Activated CD8-positive, alpha-beta memory T cell treated with anti-CD3 and anti-CD28 coated beads for 36 hours (primary cell): Measurements from ENCODE around the gene MPDZ. TPM values are rescaled to one million over a fixed set of nuclear protein-coding genes. Genes with fewer than 3 reads are reported as not detected.

Experiments used
- CTCF ChIA-PET: fragments of 350-600 bp; sonication (Branson Sonifier 250); formaldehyde crosslinking; loops from one replicate; lab custom pipeline; 2021; ENCODE audit warnings: antibody characterized with exemption; lab: Charles Lee
- POLR2A ChIA-PET: fragments of 350-600 bp; sonication (Branson Sonifier 250); formaldehyde crosslinking; loops from one replicate; lab custom pipeline; 2021; ENCODE audit warnings: antibody characterized with exemption; lab: Charles Lee
- total RNA-seq, 2 experiments: library from RNA; stranded (reverse); gene quantifications; one replicate each; pipeline ENCODE4 v1.2.3, GENCODE V29; 2021

Gene MPDZ, protein sequence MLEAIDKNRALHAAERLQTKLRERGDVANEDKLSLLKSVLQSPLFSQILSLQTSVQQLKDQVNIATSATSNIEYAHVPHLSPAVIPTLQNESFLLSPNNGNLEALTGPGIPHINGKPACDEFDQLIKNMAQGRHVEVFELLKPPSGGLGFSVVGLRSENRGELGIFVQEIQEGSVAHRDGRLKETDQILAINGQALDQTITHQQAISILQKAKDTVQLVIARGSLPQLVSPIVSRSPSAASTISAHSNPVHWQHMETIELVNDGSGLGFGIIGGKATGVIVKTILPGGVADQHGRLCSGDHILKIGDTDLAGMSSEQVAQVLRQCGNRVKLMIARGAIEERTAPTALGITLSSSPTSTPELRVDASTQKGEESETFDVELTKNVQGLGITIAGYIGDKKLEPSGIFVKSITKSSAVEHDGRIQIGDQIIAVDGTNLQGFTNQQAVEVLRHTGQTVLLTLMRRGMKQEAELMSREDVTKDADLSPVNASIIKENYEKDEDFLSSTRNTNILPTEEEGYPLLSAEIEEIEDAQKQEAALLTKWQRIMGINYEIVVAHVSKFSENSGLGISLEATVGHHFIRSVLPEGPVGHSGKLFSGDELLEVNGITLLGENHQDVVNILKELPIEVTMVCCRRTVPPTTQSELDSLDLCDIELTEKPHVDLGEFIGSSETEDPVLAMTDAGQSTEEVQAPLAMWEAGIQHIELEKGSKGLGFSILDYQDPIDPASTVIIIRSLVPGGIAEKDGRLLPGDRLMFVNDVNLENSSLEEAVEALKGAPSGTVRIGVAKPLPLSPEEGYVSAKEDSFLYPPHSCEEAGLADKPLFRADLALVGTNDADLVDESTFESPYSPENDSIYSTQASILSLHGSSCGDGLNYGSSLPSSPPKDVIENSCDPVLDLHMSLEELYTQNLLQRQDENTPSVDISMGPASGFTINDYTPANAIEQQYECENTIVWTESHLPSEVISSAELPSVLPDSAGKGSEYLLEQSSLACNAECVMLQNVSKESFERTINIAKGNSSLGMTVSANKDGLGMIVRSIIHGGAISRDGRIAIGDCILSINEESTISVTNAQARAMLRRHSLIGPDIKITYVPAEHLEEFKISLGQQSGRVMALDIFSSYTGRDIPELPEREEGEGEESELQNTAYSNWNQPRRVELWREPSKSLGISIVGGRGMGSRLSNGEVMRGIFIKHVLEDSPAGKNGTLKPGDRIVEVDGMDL (N-terminal part only)
- total RNA-seq = not detected

DNA sequence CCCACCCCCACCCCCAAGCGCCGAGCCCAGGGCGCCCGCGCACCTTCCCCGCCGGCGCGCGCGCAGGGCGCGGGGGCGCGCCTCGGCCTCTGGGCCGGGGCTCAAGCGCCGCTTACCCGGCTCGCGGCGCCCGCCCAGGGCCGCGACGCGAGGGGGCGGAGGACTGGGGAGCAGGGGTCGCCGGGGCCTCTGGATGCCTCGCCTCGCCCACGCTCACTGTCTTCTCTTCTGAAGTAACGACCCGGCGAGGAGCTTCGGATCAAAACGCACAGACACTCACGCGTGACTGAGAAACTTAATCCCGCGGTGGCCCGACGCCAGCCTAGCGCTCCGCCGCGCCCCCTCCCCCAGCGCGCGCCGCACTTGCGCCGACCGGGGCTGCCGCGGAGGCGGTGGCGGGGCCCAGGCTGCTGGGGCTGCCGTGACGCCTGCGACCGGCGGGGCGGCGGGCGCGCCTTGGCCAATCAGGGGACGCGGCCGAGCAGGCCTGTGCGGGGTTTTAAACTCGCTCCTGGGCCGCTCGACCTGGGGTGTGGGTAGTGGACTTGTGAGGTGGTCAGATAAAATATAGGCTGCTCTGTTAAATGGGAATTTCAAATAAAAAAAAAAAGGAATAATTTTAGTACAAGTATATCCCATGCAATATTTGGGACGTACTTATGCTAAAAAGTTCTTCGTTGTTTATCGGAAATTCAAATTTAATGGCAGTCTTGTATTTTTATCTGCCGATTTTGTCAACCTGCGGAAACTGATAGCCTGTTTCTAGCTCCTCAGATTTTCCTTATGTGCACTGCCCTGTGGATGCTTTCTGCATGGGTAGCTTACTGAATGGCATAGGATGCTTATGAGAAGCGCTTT is at the start of gene MPDZ:
MPDZ (minus strand) TSS at position 409 of the 858 bp plus-strand sequence. CDS start 29,377 bp downstream, outside the sequence.
- ChIA-PET CTCF (interaction anchor here (0.8 kb wide), 1 partner anchor 232 kb away, joined by 3 read pairs; no protein-coding TSS in a partner anchor), POLR2A (no interaction called here)

DNA sequence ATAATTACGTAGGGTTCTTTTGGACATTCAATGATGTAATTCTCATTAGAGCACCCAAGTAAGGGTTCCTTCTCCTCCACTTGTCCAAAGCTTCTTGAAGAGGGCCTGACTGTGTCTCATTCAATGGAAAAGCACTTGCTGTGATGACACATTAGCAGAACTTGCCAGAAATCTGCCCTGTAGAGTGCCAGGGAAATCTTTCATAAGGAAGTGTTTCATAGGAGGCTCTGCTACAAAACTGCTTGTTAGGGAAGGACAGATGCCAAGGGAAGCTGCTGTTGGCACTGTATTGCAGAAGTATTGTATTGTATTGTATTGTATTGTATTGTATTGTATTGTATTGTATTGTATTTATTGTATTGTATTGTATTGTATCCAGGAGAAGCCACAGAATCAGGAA is 45.5 kb upstream of the MPDZ start:
- ChIA-PET CTCF (no interaction called here), POLR2A (no interaction called here)

DNA sequence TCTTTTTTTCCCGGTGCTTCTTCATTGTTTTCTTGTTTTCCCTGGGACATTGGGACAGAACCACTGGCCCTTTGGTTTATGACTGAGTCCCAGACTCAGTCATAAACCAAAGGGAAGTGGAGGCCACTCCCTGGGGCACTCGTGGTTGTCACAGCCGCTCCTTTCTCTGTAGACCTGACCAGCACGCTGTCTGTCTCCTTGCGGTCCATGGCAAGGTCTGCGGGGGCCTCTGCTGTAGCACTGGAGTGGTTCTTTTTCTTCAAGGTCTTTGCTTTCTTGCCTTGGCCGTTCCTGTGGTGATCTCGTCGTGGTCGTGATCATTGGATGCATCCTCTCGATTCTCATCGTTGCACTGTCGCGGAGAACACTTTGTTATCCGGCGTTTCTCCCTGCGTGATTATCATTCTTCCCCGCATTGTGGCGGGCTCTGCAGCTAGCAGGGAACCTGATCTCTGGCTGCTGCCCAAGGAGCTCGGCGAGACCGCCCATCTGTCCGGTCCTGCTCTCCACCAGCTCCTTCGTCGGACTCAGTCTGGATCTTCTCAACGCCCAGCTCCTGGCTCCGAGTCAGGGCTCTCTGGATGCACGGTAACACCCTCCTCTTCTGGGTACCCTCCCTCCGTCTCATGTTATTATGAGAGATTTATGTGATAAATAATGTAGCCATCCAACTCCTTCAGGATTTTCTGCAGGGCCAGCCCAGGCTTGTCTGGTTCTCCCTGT is 43.5 kb upstream of the MPDZ start:
- POLR2A ChIA-PET = no interaction called here
- CTCF ChIA-PET = no interaction called here

DNA sequence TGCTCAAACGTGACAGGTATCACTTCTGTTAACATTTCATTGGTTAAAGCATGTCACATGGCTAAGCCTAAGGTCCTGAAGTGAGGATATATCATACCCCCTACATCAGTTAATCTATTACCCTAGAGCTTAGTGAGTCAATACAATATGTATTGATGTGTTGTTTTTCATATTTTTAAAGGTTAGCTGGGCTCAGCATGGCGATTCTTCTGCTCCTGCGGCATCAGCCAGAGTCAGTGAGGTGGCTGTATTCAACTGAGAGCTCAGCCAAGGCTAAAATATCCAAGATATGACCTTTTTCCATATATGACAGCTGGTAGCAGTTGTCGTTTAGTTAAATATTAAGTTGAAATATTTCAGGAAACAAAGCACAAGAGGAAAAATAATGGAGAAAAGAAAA is 38.5 kb upstream of the MPDZ start:
- CTCF ChIA-PET = no interaction called here
- POLR2A ChIA-PET = no interaction called here

DNA sequence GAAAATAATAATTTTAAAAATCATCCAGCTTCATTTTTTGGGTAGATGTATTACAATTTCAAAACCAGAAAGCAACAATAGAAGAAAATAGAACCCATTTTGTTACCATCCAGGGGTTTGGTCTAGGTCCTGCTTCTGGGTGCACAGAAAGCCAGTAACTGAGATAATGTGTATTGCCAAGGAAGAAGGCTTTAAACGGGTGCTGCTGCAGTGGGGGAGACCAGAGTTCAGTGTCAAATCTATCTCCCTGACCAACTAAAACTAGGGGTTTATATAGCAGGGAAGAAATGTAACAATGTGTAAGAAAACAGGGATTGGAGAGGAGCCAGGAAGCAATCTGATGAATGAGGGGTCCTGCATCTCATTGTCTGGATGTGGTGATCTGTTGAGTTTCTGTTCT is 17.5 kb upstream of the MPDZ start:
- ChIA-PET CTCF (no interaction called here), POLR2A (no interaction called here)

DNA sequence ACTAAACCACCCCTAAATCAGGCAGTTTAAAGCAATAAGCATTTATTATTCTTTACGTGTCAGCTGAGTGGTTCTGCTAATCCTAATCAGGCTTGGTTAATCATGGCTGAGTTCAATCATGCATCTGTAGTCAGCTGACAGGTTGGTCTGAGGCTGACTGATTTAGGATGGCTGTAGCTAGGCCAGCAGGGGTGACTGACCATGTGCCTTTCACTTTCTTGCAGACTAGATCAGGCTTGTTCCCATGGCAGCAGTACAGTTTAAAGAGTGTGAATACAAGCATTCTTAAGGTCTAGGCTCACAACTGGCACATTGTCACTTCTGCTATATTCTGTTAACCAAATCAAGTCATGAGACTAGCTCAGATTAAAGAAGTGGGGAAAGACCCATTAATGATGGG is 16.1 kb upstream of the MPDZ start:
- ChIA-PET CTCF (no interaction called here), POLR2A (no interaction called here)

DNA sequence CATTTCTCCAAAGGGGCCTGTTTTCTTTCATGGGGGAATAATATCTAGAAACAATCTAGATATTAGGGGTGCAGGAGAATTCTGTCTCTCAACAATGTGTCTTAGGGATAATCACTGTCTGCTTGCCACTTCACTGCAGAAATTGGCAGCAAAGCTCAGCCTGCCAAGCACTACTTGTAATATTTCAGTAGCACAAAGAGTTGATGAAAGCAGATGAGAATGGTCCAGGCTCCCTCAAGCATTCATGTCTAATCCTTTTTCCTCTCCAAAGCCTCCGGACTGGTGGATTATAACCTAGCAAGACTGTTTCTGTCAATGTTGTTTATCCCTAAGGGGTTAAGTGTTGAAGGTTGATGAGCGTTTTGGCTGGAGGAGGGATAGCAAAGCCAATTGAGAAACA is 13.3 kb upstream of the MPDZ start:
- CTCF ChIA-PET = no interaction called here

DNA sequence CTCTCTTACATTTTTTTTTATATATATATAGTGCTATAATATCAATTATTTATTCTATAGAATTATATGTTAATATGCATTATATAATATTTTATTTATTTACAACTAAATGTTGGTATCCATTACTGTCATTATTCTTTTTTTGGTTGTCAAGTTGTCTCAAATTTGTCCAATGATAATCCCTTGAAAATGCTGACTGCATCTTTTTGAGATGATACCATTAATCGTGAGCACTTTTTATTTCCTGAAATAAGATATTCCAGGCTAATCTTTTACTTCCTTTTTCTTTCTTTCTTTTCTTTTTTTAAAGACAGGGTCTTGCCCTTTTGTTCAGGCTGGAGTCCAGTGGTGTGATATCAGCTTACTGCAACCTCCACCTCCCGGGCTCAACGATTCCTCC is 12.7 kb upstream of the MPDZ start:
- ChIA-PET CTCF (no interaction called here), POLR2A (no interaction called here)

More for the DNA sequence above, 13.3 kb upstream of the MPDZ start:
- POLR2A ChIA-PET = no interaction called here

DNA sequence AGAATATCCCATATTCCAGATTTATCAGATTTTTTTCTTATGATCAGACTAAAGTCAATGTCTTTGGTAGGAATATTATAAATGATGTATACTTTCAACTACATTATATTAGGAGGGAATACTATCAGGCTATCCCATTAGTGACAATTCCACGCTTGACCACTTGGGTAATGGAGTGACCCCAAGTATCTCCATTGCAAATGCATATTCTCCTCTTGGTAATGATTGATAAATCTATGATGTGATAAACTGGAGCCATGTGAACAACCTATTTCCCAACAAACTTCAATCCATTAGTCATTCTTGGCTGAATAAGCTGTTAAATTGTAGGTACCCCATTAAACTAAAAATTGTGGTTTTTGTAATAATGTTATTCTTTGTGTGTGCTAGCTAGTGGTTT is 12.2 kb upstream of the MPDZ start:
- CTCF ChIA-PET = no interaction called here

DNA sequence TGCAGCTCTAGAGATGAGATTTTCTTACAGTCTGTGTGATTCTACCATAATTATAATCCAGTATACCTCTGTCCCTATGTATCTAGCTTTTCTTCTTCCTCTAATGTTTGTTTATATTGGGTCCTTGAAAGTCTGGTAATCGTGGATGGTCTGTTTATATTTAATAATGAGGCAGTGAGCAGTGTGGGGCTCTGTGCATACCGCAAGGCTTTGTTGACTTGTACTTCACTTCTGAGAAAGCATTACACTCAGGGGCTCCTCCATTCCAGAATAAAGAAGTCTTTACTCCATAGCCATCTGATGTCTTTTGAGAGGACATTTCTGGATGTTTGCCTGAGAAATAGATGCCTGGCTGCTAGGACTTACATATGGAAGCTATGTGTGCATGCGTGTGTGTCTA is 4.5 kb upstream of the MPDZ start:
- ChIA-PET CTCF (interaction anchor here (0.9 kb wide), 1 partner anchor 9 kb away, joined by 3 read pairs; no protein-coding TSS in a partner anchor), POLR2A (no interaction called here)

More for the DNA sequence above, 12.2 kb upstream of the MPDZ start:
- POLR2A ChIA-PET = no interaction called here

DNA sequence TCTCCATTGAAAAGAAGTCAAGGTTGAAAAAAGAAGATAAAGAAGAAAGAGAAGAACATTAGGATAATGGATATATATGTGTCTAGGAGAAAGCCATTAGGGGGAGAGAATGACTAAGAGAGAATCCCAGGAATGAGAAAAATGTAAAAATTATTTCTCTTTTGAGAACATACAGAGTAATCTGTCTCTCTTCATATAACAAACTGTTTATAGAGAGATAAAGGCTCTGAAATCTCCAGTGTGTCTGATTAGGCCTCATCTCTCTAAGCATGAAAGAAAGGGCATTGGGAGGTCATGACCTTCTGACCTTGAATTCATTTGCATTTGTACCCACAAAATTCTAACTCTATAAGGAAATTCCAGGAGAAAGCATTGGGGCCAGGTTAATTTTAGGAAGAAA is 3.5 kb upstream of the MPDZ start:
- ChIA-PET POLR2A (no interaction called here), CTCF (no interaction called here)

DNA sequence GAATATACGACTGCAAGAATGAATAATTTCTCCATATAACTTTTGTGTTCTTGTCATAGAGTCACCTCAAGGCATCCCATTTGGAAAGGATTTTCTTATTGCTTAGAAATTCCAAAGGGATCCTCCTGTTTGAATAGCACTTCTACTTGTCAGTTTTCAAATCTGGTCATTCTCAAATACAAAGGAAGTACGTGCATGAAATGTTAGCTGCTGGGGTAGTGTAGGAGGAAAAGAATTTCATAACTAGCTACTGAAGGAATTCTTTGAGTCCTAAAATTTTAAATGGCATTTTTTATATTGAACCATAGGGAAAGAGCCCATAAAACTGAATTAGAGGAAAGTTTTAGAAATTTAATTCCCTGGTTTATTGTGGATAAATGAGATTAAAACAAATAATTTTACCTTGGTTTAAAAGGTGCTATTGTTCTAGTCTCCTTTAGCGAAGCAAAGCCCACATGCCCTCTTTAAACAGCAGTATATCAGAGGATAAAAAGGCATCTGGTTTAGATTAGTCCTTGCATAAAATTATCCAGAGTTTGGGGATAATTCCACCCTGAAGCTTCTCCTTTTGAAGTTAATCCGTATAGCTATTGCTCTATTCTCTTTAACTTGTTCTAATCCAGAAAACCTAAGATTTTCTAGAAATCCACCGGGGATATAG is 2.0 kb upstream of the MPDZ start:
- ChIA-PET CTCF (interaction anchor here (0.6 kb wide), 1 partner anchor 1087 kb away, joined by 4 read pairs; no protein-coding TSS in a partner anchor), POLR2A (no interaction called here)

DNA sequence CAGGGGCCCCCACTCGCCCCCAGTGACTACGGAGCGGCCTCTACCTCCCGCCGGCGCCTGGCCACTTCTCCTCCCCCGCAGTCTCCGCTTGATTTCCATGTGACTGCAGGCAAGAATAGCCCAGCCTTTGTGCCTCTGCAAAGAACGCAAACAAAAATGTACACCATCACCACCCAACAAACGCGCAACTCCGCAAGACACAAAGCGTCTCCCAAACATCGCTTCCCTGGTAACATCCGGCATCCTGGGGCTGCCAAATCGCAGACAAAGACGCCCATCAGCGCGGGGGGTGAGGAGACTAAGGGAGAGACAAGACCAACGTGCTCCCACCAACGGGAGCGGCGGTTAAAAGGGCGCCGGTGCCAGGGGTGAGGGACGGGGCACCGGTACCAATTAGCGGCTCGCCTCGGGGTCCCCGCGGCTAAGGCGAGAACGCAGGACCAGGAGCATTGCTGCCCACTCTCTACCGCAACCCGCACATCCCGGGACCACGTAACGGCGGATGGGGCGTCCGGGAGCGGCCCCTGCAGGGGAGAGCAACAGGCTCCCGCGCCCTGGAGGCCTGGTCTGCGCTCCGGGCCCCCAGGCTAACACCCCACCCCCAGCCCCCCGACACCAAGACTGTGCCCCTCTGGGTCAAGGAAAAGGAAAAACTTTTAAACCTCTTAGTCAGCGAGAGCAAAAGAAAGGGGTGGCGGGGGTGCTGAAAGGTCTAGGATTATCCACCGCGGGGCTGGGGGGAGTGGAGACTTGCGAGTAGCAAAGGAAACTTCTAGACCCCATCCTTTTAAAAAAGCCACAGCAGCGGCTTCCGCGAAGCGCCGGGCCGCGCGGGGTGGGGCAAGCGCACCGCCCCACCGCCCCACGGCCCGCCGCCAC is 885 bp downstream of the MPDZ start:
- CTCF ChIA-PET = no interaction called here
- POLR2A ChIA-PET = no interaction called here

DNA sequence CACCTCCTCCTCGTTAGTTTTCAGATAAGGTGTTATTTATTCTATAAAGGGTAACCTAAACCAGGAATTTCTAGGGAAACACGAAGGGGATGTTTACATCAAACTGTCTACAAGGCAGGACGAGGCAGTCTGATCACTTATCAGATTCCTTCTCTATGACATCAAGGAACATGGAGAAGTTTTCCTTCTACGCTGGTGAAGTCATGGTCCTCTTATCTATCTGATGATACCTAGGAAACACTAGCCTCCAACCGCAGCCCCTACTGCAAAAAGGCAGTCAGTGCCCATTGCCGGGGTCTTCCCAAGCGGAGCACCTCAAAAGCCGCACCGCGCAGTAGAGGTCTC is 1.5 kb downstream of the MPDZ start:
- ChIA-PET POLR2A (no interaction called here), CTCF (no interaction called here)

DNA sequence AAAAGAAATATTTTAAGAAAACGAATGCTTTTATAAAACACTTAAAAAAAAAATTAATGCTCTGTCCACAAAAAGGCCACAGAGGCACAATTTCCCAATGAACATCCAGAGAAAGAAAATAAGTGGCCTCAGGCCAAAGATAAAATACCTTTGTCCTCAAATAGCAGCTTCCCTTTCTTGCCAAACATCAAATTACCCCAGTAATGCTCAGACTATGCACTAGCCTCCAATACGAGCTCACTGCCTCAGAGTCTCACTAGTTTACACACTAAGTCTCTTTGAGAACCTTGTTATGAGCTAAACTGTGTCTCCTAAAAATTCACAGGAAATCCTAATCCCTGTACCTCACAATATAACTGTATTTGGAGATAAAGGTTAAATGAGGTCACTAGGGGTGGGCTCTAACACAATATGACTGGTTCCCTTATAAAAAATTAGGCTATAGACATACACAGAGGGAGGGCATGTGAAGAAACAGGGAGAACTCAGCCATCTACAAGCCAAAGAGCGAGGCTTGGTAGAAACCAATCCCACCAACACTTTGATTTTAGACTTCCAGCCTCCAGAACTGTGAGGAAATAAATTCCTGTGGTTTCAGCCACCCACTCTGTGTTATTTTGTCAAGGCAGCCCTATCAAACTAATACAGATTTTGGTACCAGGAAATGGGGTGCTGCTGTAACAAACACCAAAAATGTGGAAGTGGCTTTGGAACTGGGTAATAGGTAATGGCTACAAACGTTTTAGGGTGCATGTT is 4.4 kb downstream of the MPDZ start:
- ChIA-PET POLR2A (no interaction called here), CTCF (interaction anchor here (1.3 kb wide), 1 partner anchor 9 kb away, joined by 3 read pairs; no protein-coding TSS in a partner anchor)

DNA sequence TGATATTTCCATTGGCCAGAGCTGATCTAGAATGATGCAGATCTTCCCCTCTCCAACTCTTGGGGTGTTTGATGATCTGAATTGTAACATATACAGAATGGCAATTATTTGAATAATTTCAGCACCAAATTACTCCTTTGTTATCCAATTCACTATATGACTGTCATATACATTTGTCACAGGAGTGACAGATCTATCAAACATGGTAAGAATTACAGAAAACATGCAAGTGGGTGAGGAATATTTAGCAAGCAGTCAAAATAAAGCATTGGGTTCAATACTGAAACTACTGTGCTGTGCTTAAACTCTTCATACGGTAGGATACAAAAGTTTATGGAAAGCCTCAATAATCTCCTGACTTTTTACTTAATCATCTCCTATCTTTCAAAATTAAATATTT is 8.8 kb downstream of the MPDZ start:
- CTCF ChIA-PET = no interaction called here
- POLR2A ChIA-PET = no interaction called here
